Upper lobe of right lung (tissue), 1 donor: Measurements from ENCODE around the gene YKT6. TPM values are rescaled to one million over a fixed set of nuclear protein-coding genes. Genes with fewer than 3 reads are reported as not detected.

ENCODE experiments used
- ATAC-seq: fragments of 200-7000 bp; cut with Tn5 transposase; one replicate; pipeline ENCODE4 v1.9.1; 2020; ENCODE audit warnings: mild to moderate bottlenecking, moderate library complexity
- DNase-seq: peaks from one replicate; pipeline ENCODE4 v3.0.0-alpha.2; 2020
- H3K27ac ChIP-seq: fragments of 200-600 bp; one replicate; pipeline ENCODE4 v1.8.0; 2022
- H3K27me3 ChIP-seq: fragments of 200-600 bp; one replicate; pipeline ENCODE4 v1.8.0; 2022; ENCODE audit warnings: mild to moderate bottlenecking
- H3K36me3 ChIP-seq: fragments of 200-600 bp; one replicate; pipeline ENCODE4 v1.8.0; 2022
- H3K4me1 ChIP-seq: fragments of 200-600 bp; one replicate; pipeline ENCODE4 v1.8.0; 2022
- H3K4me3 ChIP-seq: fragments of 200-600 bp; one replicate; pipeline ENCODE4 v1.8.0; 2022; ENCODE audit warnings: mild to moderate bottlenecking
- H3K9me3 ChIP-seq: fragments of 200-600 bp; one replicate; pipeline ENCODE4 v1.8.0; 2022
- intact Hi-C: fragments of 100-400 bp; cut with DNase I; formaldehyde crosslinking; loops from one replicate; pipeline ENCODE4 v1.11.0; 2022
- total RNA-seq: library from RNA; stranded (reverse); fragmentation: NEBNext Ultra II Directional; extraction: Animal tissue kit (Norgen Biotek cat#: 25700); gene quantifications from one replicate; pipeline ENCODE4 v1.2.1, GENCODE V29; 2021
- TF ChIP-seq, protein P1 (sequence below): fragments of 200-600 bp; IDR thresholded peaks from one replicate; pipeline ENCODE4 v1.8.0; 2022; ENCODE audit warnings: antibody characterized with exemption
- donor health status: DM: no; HTN: yes; CAD: no; lungs with severe emphysema.

YKT6 gene
- total RNA-seq, 1 donor from 2014 or later: 54.7 TPM

DNA sequence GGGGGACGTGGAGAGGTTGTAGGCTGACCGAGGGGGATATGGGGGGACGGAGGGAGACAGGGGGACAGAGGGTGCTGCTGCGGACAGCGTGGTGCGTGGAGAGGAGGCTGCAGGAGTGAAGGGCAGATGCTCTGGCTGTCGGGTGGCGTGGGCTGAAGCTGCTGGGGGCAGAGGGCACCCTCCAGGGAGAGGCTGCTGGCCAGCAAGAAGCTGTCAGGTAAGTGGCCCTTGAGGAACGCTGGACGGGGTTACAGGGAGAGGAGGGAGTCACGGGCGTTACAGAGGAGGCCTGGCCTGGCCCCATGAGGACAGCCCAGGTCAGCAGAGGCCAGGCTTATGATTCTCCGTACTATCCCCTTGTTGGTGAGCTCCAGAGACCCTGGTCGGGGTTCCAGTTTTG, 27.1 kb downstream of the YKT6 start:
- Histone ChIP-seq H3K27ac (no peak overlapping the region), H3K9me3 (no peaks in the 10 kb centered on the region), H3K4me1 (no peaks in the 10 kb centered on the region), H3K27me3 (peaks cover 17% of the 10 kb centered on the region), H3K36me3 (no peaks in the 10 kb centered on the region), H3K4me3 (no peak overlapping the region)
- DNase-seq (no peak), ATAC-seq (no peak)
- intact Hi-C loops: no loop called here
- TF ChIP-seq, protein P1, sequence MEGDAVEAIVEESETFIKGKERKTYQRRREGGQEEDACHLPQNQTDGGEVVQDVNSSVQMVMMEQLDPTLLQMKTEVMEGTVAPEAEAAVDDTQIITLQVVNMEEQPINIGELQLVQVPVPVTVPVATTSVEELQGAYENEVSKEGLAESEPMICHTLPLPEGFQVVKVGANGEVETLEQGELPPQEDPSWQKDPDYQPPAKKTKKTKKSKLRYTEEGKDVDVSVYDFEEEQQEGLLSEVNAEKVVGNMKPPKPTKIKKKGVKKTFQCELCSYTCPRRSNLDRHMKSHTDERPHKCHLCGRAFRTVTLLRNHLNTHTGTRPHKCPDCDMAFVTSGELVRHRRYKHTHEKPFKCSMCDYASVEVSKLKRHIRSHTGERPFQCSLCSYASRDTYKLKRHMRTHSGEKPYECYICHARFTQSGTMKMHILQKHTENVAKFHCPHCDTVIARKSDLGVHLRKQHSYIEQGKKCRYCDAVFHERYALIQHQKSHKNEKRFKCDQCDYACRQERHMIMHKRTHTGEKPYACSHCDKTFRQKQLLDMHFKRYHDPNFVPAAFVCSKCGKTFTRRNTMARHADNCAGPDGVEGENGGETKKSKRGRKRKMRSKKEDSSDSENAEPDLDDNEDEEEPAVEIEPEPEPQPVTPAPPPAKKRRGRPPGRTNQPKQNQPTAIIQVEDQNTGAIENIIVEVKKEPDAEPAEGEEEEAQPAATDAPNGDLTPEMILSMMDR: no peak

DNA sequence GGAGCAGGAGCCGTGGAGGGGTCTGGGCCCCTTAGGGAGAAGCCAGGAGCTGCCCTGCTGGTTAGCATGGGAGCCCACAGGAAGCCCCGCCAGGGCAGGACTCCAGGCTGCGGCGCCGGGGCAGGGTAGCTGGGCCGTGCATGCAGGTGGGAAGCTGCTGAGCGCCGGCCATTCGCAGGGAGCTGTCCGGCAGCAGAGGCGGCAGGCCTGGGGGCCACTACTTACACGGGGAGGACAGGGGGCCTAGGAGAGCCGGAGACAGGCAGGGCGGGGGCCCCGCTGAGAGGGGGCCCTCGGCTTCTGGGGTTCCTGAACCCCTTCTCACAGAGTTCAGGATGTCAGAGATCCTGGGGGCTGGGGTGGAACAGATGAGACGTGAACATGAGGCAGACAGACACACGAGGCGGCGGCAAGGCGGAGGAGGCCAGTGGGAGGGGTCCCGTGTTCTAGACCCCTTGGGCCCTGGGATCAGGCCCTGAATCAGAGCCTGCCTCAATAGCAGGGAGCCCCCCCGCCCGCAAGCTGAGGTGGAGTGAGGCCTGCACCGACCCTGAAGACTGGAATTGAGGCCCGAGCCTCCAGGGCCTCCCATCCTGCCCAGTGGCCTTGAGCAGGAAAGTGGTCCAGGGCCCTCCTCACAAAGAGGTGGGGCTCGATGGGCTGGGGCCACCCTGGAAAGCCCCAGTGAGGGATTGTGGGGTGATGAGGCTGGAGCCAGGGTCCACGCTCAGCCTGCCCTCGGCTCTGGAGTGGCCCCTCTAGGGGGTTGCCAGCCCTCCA, 28.0 kb downstream of the YKT6 start:
- H3K27me3 ChIP-seq: peaks cover 17% of the 10 kb centered on the region
- H3K36me3 ChIP-seq: no peaks in the 10 kb centered on the region
- TF ChIP-seq, protein P1: no peak
- no peak overlapping the region for H3K4me3 ChIP-seq
- no peak overlapping the region for H3K27ac ChIP-seq
- intact Hi-C loops: no loop called here
- ATAC-seq (no peak), DNase-seq (no peak)
- no peaks in the 10 kb centered on the region for H3K9me3 ChIP-seq
- no peaks in the 10 kb centered on the region for H3K4me1 ChIP-seq

DNA sequence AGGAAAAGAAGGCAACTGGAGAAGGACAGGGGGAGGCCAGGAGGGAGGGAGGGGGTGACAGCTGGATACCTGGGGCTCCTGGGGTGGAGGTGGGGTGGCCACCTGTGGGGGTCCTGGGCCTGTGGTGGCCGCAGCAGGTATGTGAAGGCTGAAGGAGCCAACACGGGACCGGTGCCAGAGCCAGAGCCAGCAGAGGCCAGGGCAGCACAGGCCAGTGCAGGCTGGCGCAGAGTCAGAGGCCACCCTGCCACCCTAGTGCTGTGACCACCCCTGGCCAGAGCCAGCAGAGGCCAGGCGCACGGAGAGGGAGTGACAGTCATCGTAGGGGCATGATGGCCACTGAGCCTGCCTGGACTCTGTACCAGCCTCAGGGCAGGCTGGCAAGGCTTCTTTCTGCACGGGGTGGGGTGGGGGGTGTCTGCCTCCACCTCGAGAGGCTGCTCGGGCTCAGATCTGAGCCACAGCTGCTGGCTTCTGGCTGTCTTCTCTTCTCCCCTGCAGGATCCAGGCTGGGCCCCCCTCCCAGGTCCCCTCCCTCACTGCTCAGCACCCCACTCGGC, 28.8 kb downstream of the YKT6 start:
- TF ChIP-seq, protein P1: no peak
- Histone ChIP-seq H3K27ac (no peak overlapping the region), H3K4me3 (no peak overlapping the region), H3K27me3 (peaks cover 17% of the 10 kb centered on the region), H3K9me3 (no peaks in the 10 kb centered on the region), H3K36me3 (no peaks in the 10 kb centered on the region), H3K4me1 (no peaks in the 10 kb centered on the region)
- ATAC-seq: no peak
- DNase-seq: no peak
- intact Hi-C loops: no loop called here

DNA sequence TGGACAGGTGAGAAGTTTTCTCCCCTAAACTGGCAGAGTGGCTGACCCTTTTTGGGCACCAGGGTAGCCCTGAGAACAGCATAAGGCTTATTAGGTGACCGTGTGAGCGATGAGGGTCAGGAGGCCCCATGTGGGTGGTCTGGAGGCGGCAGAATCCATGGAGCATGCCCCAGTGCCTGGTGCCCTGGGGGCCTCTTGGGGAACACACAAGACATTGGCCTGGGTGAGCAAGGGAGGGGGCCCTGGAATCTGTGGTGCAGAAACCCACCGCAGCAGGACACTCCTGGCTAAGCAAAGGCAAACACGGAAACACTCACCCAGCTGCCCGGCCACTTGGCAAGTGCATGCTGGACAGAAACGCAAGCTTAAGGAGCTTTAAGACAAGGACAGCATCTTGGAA, 29.5 kb downstream of the YKT6 start:
- TF ChIP-seq, protein P1: no peak
- DNase-seq: no peak
- Histone ChIP-seq H3K4me1 (no peaks in the 10 kb centered on the region), H3K27ac (no peak overlapping the region), H3K36me3 (no peaks in the 10 kb centered on the region), H3K4me3 (no peak overlapping the region), H3K9me3 (no peaks in the 10 kb centered on the region), H3K27me3 (peaks cover 17% of the 10 kb centered on the region)
- no peak for ATAC-seq
- intact Hi-C loops: no loop called here

DNA sequence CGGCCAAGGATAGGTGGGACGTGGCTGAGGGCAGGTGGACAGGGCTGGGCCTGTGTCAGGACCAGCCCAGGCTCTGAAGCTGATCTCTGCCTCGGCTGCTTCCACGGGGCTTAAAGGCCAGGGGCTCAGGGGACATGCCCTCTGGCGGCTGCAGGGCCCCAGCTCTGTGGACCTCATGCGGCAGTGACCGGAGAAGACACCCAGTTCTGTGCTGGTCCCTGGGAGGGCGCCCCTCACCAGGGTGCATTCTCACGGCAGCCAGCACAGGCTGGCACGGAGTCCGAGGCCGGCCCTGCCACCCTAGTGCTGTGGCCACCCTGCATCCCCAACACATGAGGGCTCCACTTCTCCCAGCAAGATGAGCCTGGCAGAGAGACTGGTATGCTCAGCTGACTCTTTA, 30.3 kb downstream of the YKT6 start:
- Histone ChIP-seq H3K27ac (no peak overlapping the region), H3K4me1 (no peaks in the 10 kb centered on the region), H3K4me3 (no peak overlapping the region), H3K9me3 (no peaks in the 10 kb centered on the region), H3K36me3 (no peaks in the 10 kb centered on the region), H3K27me3 (peaks cover 9% of the 10 kb centered on the region)
- intact Hi-C loops: no loop called here
- ATAC-seq: no peak
- DNase-seq: no peak
- TF ChIP-seq, protein P1: no peak
